GM19452 (cell line): ENCODE results near the gene OLFML3.

ENCODE experiments used
- ATAC-seq: cut with Tn5 transposase; IDR thresholded peaks from one replicate; pipeline ENCODE4 v1.9.1; 2021; ENCODE audit not compliant: unreplicated experiment

OLFML3 gene, protein sequence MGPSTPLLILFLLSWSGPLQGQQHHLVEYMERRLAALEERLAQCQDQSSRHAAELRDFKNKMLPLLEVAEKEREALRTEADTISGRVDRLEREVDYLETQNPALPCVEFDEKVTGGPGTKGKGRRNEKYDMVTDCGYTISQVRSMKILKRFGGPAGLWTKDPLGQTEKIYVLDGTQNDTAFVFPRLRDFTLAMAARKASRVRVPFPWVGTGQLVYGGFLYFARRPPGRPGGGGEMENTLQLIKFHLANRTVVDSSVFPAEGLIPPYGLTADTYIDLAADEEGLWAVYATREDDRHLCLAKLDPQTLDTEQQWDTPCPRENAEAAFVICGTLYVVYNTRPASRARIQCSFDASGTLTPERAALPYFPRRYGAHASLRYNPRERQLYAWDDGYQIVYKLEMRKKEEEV

GRCh38 chr1:113978863-113979702 is at the start of gene OLFML3:
Gene OLFML3 (plus strand): TSS chr1:113979474. CDS start chr1:113979517, 43 bp downstream.
- ATAC-seq = no peak

DNA sequence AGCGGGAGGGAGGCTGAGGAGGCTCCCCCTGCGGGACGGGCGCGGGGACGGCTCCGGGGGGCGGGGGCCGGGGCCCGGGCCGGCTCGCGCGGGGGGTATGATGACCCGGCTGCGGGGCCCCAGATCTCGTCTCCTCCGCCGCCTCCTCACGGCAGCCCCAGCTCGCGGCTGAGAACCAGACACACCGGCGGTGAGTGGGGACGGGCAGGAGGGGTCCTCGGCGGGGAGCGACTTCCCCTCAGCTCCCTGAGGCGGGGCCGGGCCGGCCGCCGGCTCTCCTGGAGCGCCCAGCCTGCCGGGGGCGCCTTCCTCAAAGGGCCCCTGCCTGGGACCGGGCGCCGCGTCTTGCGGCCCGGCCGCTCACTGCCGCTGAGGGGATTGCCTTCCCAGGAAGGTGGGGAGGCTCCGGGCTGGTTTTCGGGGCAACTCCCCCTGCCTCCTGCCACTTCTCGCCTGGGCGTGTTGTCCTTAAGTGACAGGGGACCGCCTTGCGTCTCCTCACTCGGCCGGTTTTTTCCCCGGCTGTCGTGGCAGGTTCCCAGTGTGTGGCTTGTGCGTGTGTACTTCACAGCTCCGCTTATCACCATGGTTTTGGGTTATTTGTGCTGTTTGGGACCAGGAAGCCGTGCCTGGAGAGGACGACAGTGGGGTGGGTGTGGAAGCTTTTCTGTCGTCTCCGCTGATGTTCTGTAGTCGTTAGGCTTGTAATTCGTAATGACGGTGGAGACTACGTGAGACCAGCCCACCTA is 49.4 kb upstream of the OLFML3 start:
- peak; percentile 32 for ATAC-seq

- peak; percentile 24 for ATAC-seq
These were observed 48.6 kb upstream of the OLFML3 start for GRCh38 chr1:113930499-113931161.

DNA sequence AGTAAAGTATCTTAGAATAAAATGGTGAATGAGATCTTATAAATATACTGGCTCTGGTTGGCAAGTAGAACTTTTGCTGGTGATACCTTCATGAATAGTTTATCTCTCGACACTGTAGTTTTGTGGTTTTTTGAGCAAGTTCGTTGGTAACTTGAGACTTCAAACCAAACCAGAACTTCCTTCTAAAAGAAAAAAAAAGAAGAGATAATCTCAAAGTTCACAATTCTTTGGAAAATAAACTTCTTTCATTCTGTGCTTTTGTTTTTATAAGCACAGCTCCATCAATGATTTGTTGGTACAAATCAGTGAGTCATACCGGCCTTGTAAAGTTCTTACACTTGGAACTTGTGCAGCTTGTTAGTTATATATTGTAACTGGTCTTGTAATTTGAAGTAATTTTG is 47.8 kb upstream of the OLFML3 start:
- no peak for ATAC-seq

- ATAC-seq = no peak
These were observed 45.3 kb upstream of the OLFML3 start for GRCh38 chr1:113934006-113934405.

DNA sequence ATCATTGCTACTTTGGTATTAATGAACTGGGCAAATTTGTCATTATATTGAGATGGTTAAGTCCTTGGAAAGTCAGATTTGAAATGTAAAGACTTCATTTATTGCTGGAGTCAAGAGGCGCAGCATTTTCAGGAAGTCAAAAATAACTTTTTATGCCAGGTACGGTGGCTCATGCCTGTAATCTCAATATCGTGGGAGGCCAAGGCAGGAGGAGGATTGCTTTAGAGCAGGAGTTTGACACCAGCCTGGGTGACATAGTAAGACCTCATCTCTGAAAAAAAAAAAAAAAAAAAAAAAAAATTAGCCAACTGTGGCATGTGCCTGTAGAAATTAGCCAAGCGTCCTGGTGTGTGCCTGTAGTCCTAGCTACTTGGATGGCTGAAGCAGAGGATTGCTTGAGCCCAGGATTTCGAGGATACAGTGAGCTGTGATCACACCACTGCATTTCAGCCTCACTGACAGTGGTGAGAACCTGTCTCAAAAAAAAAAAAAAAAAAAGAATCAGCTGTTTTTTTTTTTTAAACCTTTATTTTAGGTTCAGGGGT is 44.7 kb upstream of the OLFML3 start:
- no peak for ATAC-seq

GRCh38 chr1:113935176-113935575 is 44.1 kb upstream of the OLFML3 start:
- ATAC-seq = no peak

DNA sequence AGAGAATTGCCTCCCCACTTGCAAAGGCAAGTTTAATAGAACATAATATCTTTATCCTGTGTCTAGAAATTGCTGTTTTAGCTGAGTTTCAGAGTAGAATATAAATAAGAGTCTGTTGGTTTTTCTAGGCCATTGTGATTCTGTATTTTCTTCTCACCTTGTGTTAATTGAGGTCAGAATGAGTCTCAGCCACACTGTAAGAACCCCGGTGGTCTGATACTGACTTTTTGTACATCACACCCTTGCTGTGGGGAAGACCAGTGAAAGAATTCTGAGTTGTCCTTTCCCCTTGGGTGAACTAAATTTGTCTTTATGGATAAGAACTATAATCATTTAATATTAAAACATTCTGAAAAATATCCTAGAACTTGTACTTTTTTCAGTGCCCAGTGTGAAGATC is 43.3 kb upstream of the OLFML3 start:
- no peak for ATAC-seq

- ATAC-seq = no peak
These were observed 42.1 kb upstream of the OLFML3 start for GRCh38 chr1:113937146-113937545.

GRCh38 chr1:113938192-113938591 is 41.1 kb upstream of the OLFML3 start:
- ATAC-seq = no peak

GRCh38 chr1:113940365-113941244 is 38.7 kb upstream of the OLFML3 start:
- ATAC-seq = no peak

GRCh38 chr1:113941245-113941559 is 38.1 kb upstream of the OLFML3 start:
- no peak for ATAC-seq

DNA sequence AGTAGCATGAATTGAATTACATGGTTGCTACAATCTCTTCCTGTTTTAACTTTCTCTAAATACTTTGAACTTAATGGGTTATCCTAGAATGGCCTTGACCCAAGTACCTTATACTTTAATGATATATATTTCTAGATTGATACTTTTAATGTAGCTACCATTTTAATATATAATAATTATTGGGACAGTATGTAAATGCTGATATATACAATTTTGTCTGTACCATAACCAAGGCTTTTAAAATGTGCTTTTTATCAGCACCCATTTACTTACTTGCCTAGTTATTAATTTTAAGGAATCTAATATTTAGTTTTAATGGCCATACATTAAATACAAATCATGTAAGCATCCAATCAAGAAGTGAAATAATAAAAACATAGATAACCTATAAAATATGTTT is 36.7 kb upstream of the OLFML3 start:
- no peak for ATAC-seq

GRCh38 chr1:113943028-113943811 is 36.1 kb upstream of the OLFML3 start:
- ATAC-seq = no peak

DNA sequence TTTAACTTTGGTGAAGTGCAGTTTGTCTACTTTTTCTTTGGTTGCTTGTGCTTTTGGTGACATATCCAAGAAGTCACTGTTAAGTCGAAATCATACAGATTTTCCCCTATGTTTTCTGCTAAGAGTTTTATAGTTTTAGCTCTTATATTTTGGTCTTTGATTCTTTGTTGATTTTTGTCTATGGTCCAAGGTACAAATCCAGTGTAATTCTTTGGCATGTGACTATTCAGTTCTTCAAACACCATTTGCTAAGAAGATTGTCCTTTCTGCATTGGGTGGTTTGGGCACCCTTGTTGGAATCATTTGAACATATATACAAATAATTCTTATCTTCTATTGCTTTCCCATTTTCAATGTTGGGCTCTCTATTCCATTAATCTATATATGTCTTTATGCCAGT is 33.9 kb upstream of the OLFML3 start:
- ATAC-seq = no peak

DNA sequence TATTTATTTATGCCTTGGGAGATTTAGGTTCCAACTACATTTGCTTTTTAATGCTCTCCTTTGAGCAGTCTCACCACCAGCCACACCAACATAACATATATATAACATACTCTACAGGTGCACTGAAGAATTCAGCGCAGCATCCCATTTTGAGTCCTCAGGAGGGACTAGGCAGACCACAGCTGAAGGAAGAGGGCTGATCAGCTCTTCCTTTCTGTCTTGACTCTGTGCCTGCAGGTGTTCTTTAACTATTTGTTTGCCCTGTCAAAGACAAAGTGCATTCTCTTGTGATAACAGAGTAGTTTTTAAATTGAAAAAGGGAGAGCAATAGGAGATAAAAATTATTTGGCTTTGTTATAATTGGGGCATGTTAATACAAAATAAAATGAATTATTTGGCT is 33.2 kb upstream of the OLFML3 start:
- no peak for ATAC-seq

GRCh38 chr1:113946678-113947387 is 32.4 kb upstream of the OLFML3 start:
- ATAC-seq = no peak

GRCh38 chr1:113947388-113948107 is 31.7 kb upstream of the OLFML3 start:
- no peak for ATAC-seq
